GM18507 (cell line): ENCODE data around the gene PDK2.

ENCODE experiments used
- DNase-seq: peaks from one replicate; pipeline ENCODE4 v3.0.0; 2011; ENCODE audit warnings: low read depth; ENCODE audit not compliant: insufficient read length; ENCODE audit errors: extremely low spot score
- FAIRE-seq: peaks from 2 replicates; lab custom pipeline; 2011; peaks lifted over from hg19 to GRCh38; lab: Jason Lieb, UNC

PDK2 gene

GRCh38 chr17:50094753-50095619 is at the start of gene PDK2:
PDK2 (plus strand) TSS chr17:50095351; CDS start chr17:50095436, 85 bp downstream.
- FAIRE-seq (peak; percentile 91), DNase-seq (peak; percentile 94)

DNA sequence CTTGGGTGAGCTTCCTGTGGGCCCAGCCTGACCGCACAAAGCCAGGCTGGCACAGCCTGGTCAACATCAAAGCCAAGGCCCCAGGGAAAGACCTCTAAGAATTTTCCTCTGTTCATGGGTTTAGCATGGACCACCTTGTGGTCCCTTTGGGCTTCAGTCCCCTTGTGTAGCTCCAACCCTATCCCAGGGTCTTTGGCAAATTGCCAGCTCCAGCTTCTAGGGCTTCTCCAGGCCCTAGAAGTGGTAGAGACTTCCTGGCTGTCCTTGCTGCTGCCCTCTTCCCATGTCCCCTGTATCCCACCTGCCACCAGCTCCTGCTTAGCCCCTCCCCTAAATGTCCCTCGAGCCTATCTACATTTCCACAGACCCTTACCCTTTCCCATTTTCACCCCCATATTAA is 49.0 kb upstream of the PDK2 start:
- no peak for FAIRE-seq
- no peak for DNase-seq

- FAIRE-seq (no peak), DNase-seq (no peak)
Measured at GRCh38 chr17:50046667-50047066, 48.5 kb upstream of the PDK2 start.

- DNase-seq (no peak), FAIRE-seq (no peak)
Measured at GRCh38 chr17:50047083-50047482, 48.1 kb upstream of the PDK2 start.

DNA sequence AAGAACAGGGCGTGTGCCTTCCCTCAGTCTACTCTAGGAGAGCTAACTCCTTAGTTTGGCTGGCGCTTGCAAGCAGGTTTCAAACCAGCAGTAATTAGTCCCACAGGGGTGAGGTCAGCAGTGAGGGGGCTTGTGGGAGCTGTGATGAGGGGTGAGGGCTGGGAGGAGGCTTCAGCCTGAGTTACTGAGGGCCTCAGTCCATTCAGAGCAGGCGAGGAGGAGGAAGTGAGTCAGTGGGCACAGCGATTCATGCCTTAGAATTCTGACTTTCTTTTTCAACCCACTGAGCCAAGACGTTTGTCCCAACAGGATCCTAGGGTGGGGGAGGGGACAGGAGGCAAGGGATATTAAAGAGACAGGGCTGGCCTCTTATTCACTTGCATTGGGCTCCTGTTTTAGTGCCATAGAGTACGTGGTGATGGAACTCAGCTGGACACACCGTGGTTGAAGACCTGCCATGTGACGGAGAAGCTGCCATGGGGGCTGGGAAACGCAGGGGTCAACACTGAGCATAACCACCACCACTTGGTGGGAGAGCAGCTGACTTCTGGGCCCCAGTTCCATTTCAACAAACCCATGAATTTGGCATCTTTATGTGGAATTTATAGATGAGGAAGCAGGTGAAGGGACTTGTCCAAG is 47.5 kb upstream of the PDK2 start:
- DNase-seq = no peak
- no peak for FAIRE-seq

- FAIRE-seq = no peak
- no peak for DNase-seq
Measured at GRCh38 chr17:50048146-50048720, 46.9 kb upstream of the PDK2 start.

GRCh38 chr17:50048988-50049387 is 46.2 kb upstream of the PDK2 start:
- no peak for DNase-seq
- FAIRE-seq = no peak

GRCh38 chr17:50049636-50050035 is 45.5 kb upstream of the PDK2 start:
- no peak for DNase-seq
- FAIRE-seq = no peak

GRCh38 chr17:50050431-50051032 is 44.6 kb upstream of the PDK2 start:
- DNase-seq (no peak), FAIRE-seq (no peak)

- DNase-seq = no peak
- no peak for FAIRE-seq
Measured at GRCh38 chr17:50051082-50051576, 44.0 kb upstream of the PDK2 start.

- DNase-seq (no peak), FAIRE-seq (no peak)
Measured at GRCh38 chr17:50051606-50052005, 43.5 kb upstream of the PDK2 start.

DNA sequence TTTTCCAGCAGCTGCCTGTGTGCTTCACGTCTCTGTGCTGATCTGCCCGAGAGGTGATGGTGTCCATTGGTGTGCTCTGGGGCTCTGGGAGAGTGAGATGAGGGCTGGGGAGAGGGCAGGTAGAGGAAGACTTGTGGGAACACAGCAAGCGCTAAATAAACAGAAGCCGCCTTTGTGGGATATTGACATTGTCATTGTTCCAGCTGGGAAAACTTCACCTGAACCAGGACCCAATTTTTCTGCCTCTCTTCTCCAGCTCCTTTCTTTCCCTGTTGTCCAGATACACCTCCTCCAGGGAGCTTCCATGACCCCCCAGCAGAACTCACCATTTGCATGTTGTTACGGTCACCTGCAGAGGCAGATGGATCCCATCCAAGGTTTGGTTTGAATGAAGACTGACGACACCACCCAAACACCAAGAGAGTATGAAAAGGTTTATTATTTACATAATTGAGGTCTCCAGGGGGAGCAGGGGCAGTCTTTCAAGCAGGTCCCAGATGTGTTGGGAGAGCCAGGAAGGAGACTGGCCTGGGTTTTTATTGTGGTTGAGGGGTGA is 42.8 kb upstream of the PDK2 start:
- FAIRE-seq (no peak), DNase-seq (no peak)

DNA sequence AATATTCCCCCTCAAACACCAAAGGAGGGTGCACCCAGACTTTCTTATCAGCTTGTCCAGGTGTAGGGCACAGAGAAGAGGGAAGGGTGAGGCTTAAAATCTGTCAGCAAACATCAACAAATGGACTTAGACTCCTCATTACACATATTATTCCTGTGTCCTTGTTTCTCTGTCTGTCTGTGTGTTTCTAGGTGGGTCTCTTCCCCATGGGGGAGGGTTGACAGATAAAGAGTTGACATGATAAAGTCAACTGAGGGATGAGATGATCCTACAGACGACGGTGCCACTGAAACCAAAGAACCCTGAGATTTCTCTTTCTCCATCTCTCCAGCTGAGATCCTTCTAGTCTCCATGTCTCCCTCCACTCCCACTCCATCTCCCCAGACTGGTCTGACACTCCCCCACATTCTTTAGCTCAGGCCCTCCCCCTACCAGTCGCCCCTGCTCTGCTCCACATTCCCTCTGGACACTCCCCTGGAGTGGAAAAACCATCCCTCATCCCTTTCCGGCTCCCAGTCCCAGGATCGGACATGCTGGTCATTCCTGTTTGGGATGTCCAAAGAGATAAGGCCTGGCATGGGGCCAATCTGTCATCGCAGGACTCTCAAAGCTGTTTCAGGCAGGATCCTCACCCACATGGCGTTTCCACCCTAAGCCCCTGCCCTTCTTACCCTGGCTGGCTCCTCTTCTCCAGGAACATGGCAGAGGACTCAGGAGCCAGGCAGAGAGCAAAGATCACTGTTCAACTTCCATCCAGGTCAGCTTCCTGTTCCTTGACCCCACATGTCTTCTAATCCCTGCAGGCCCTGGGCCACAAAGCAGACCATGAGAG is 42.1 kb upstream of the PDK2 start:
- DNase-seq (no peak), FAIRE-seq (no peak)

DNA sequence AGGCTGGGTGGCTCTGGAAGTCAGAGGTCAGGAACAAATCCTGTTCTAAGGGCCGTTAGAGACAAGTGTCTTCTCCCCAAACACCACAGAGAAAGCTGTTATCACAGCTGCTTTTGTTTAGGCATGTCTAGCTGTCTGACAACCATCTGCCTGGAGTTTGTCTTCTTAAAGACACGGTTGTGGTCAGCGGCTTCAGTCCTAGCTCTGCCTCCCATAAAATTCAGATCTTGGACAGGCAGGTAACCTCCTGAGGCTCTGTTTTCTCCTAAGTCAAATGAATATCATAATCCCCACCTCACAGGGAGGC is 41.5 kb upstream of the PDK2 start:
- no peak for FAIRE-seq
- no peak for DNase-seq

DNA sequence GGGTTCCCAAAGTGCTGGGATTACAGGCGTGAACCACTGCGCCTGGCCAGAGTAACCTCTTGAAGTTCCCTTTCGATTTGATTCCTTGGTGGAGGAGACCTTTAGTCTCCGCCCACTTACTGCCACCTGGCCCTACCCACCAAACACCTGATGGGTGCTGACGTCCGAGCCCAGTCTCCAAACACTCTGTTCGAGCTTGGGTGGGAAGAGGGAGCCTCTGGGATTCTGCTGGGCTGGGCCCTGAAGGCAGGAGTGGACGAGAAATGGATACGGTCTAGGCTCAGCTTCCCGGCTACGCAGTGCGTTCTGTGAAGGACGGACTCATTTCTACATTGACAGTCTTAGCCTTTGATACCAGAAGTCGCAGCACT is 40.1 kb upstream of the PDK2 start:
- DNase-seq = no peak
- FAIRE-seq = no peak

- peak; percentile 44 for FAIRE-seq
- peak; percentile 33 for DNase-seq
Measured at GRCh38 chr17:50055426-50056216, 39.5 kb upstream of the PDK2 start, which contains the start of gene ITGA3. ITGA3 (plus strand) TSS chr17:50056110; CDS start chr17:50056440, 330 bp downstream.

GRCh38 chr17:50056217-50056960 is 38.8 kb upstream of the PDK2 start:
- FAIRE-seq (peak; percentile 79), DNase-seq (peak; percentile 46)

DNA sequence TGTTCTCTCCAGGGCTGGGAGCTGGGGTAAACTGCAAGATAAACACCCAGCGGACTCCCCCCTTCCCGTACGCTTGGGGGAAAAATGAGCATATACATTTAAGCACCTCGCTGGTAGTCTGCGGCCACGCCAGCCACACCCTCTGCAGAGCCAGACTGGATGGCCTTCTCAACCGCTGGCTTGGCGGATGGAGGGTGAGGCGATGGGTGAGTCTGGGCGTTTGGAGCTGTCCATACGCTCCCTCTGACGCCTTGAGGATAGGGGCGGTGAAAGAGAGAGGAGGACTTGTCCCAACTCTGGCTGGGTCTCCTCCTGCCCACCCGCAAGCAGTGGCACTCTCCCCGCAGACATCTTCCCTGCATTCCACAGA is 38.2 kb upstream of the PDK2 start:
- DNase-seq = no peak
- FAIRE-seq = no peak
